Left lung (tissue), 10 donors: ENCODE results near the gene PDE4D. TPM values are rescaled to one million over a fixed set of nuclear protein-coding genes. Genes with fewer than 3 reads are reported as not detected.

Source experiments
- ATAC-seq: fragments of 200-7000 bp; cut with Tn5 transposase; one replicate; pipeline ENCODE4 v1.9.1; 2020; ENCODE audit warnings: moderate library complexity
- DNase-seq, 4 donors: peaks; one replicate each; pipeline ENCODE4 v3.0.0-alpha.2; 2013 to 2020
- H3K27ac ChIP-seq, 2 donors: fragments of 200-600 bp; sonication (generic) in 1 of 2; one replicate each; pipeline versions ENCODE4 v1.5.0 to v1.8.0; 2020 to 2021
- H3K27me3 ChIP-seq, 2 donors: fragments of 200-600 bp; sonication (generic) in 1 of 2; one replicate each; pipeline versions ENCODE4 v1.5.0 to v1.8.0; 2020 to 2021
- H3K36me3 ChIP-seq, 2 donors: fragments of 200-600 bp; sonication (generic) in 1 of 2; one replicate each; pipeline versions ENCODE4 v1.5.0 to v1.8.0; 2020 to 2021
- H3K4me1 ChIP-seq, 2 donors: fragments of 200-600 bp; one replicate each; pipeline ENCODE4 v1.8.0; 2021
- H3K4me3 ChIP-seq, 2 donors: fragments of 200-600 bp; sonication (generic) in 1 of 2; one replicate each; pipeline versions ENCODE4 v1.5.0 to v1.8.0; 2020 to 2021; ENCODE audit warnings: mild to moderate bottlenecking in 1 of 2
- H3K9me3 ChIP-seq, 2 donors: fragments of 200-600 bp; sonication (generic) in 1 of 2; one replicate each; pipeline versions ENCODE4 v1.5.0 to v1.8.0; 2020 to 2021
- intact Hi-C, 2 donors: fragments of 100-400 bp; cut with DNase I; formaldehyde crosslinking; loops; one replicate each; pipeline versions ENCODE4 v1.11.2 to v1.14.2; 2022
- polyA plus RNA-seq, 6 donors: library from polyadenylated mRNA; unstranded; fragments of 120-200 nt; gene quantifications; one replicate each; pipeline ENCODE4 v1.2.1, GENCODE V29; 2013; ENCODE audit not compliant: insufficient read length in 6 of 6
- total RNA-seq, 2 donors: library from RNA; stranded (reverse); fragmentation: NEBNext Ultra II Directional; extraction: Animal tissue kit (Norgen Biotek cat#: 25700); gene quantifications; one replicate each; pipeline ENCODE4 v1.2.1, GENCODE V29; 2021
- TF ChIP-seq, protein P1 (sequence below), 2 donors: fragments of 200-600 bp; sonication (generic) in 1 of 2; IDR thresholded peaks; one replicate each; pipeline versions ENCODE4 v1.5.0 to v1.8.0; 2021; ENCODE audit warnings: antibody characterized with exemption in 2 of 2
- donor health status: DM: no; HTN: yes; CAD: no.
- donor health status: DM: no; HTN: no; CAD: no.

Gene PDE4D
- total and polyA plus RNA-seq, 8 donors: 21.4 to 57.1 (median 25.4) TPM

DNA sequence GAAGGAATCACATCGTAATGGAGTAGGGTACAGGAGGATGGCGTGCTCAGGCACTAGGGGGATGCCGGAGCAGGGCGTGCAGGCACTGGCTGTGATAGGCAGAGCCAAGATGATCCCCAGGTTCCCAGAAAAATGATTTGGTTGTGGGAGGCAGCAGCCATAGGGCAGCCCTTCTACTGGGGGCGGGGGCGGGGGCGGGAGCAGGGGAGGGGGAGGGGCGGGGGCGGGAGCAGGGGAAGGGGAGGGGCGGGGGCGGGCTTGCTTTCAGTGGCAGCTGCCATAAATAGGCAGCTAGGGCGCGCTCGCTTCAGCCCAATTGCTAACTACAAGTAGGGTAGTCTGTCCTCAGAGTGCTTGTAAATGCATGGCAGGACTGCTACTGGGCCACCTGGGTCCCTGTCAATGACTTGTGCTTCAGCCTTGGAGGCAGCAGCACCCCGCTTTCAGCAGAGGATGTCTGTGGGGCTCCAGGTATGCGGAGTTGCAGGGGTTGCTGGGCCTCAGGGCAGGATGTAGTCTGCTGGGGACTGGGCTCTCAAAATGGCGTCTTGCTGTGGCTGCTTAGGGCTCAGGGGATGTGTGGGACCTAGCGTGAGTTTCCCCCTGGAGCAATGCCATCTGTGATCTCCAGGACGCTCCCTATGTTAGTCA is 956.4 kb downstream of the PDE4D start:
- Histone ChIP-seq H3K36me3 (no peaks in the 10 kb centered on the region), H3K9me3 (no peaks in the 10 kb centered on the region), H3K27me3 (no peaks in the 10 kb centered on the region), H3K4me1 (no peaks in the 10 kb centered on the region), H3K27ac (no peak overlapping the region), H3K4me3 (no peak overlapping the region)
- DNase-seq (no peak), ATAC-seq (no peak)
- intact Hi-C loops: no loop called here
- TF ChIP-seq, protein P1, sequence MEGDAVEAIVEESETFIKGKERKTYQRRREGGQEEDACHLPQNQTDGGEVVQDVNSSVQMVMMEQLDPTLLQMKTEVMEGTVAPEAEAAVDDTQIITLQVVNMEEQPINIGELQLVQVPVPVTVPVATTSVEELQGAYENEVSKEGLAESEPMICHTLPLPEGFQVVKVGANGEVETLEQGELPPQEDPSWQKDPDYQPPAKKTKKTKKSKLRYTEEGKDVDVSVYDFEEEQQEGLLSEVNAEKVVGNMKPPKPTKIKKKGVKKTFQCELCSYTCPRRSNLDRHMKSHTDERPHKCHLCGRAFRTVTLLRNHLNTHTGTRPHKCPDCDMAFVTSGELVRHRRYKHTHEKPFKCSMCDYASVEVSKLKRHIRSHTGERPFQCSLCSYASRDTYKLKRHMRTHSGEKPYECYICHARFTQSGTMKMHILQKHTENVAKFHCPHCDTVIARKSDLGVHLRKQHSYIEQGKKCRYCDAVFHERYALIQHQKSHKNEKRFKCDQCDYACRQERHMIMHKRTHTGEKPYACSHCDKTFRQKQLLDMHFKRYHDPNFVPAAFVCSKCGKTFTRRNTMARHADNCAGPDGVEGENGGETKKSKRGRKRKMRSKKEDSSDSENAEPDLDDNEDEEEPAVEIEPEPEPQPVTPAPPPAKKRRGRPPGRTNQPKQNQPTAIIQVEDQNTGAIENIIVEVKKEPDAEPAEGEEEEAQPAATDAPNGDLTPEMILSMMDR (IDR thresholded peaks at IDR 0.05): no peak

DNA sequence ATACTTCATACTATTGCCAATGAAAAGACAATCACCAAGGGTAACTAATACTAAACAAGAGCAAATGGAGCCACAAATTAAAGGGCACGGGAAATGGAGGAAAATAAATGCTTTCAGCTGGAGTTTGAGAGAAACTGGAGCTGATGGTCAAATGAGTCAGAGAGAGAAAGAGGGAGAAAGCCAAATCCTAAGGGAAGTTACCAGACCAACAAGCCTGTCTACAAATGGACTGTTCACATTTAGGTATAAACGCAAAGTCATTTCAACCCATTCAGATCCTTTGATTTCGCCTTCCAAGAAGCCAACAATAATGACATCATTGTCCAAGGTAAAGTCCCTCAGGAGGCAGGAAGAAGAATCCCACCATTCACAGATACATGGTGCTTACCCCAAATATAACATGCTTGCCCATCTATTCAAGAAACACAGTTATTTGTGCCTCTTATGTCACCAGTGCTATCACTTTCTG is 958.9 kb downstream of the PDE4D start:
- TF ChIP-seq, protein P1 (IDR thresholded peaks at IDR 0.05): no peak
- no peak overlapping the region for H3K4me3 ChIP-seq
- intact Hi-C loops: no loop called here
- H3K27me3 ChIP-seq: no peaks in the 10 kb centered on the region
- H3K27ac ChIP-seq: no peak overlapping the region
- DNase-seq: no peak
- no peaks in the 10 kb centered on the region for H3K9me3 ChIP-seq
- no peaks in the 10 kb centered on the region for H3K36me3 ChIP-seq
- no peak for ATAC-seq
- no peaks in the 10 kb centered on the region for H3K4me1 ChIP-seq

DNA sequence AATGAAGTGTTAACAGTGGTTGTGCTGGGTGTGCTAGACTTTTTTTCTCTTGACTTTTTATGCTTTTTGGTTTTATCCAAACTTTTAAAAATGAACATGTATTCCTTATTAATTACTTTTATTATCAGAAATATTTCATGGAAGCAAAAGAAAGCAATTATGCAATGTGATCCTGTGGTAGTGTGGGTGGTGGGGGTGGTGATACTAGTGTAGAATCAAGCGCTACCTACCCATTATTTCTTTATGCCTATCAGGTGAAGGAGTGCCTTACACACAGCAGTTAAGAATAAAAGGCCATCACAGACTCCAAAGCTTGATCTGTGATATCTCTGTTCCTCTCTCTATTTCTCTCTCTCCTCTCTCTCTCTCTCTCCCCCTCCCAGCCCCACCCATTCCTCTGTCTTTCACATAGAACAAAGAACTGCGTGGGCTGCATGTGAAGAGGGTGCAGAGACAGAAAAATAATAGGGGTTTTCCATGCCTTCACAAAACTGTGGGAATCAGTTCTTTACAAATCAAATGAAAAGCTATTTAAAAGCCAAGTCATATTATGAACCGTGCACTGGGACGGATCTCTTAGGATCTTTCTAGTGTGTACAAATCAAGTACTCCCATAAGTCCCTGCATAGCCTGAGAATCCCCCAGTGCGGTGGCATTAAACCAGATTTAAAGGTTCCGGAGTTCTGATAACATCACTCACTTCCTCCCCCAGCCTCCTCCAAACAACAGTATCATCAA is 959.5 kb downstream of the PDE4D start:
- no peak overlapping the region for H3K4me3 ChIP-seq
- no peak for DNase-seq
- ATAC-seq: no peak
- H3K27ac ChIP-seq: no peak overlapping the region
- TF ChIP-seq, protein P1 (IDR thresholded peaks at IDR 0.05): no peak
- intact Hi-C loops: no loop called here
- H3K36me3 ChIP-seq: no peaks in the 10 kb centered on the region
- H3K9me3 ChIP-seq: no peaks in the 10 kb centered on the region
- no peaks in the 10 kb centered on the region for H3K4me1 ChIP-seq
- no peaks in the 10 kb centered on the region for H3K27me3 ChIP-seq

DNA sequence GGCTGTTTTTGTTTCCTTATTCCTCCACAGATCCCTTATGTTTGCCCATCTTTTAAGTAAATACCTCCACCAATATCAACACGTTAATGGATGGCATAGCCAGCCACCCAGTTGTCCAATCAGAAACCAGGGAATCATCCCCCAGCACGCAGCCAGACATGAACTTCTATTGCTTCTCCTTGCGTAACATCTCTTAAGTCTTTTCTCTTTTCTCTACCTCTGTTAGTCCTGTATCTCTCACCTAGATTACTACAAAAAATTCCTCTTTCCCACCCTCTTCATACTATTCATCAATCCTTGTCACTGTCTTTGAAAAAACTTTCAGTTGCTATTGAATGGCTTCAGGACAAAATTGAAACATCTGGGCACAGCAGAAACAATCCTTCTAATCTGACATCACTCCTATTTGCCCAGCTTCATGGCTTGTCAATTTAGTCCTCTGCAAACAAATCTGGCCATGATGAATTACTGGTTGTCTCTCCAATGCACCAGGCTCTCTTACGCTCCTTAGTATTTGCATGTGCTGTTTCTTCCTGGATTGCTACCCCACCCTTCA is 961.4 kb downstream of the PDE4D start:
- intact Hi-C loops: no loop called here
- no peak for ATAC-seq

More for the DNA sequence above, 961.4 kb downstream of the PDE4D start:
- Histone ChIP-seq H3K9me3 (no peaks in the 10 kb centered on the region), H3K27ac (no peak overlapping the region), H3K27me3 (no peaks in the 10 kb centered on the region), H3K4me1 (no peaks in the 10 kb centered on the region), H3K36me3 (no peaks in the 10 kb centered on the region), H3K4me3 (no peak overlapping the region)
- TF ChIP-seq, protein P1 (IDR thresholded peaks at IDR 0.05): no peak
- DNase-seq: no peak
